Stimulated activated CD8-positive, alpha-beta memory T cell treated with anti-CD3 and anti-CD28 coated beads, Interleukin-12 subunit alpha, Interleukin-12 subunit beta, amount 100 ng/mL, for 4 hours (primary cell): Measurements from ENCODE around the gene SLC12A9.
"Not testable (repeated sequence)": the region's sequence is repeated elsewhere in the genome, so short reads cannot be mapped to it uniquely, and the experiment has no call there.

ENCODE experiments used
- DNase-seq: peaks from one replicate; pipeline ENCODE4 v3.0.0-alpha.2; 2020; ENCODE audit warnings: low read depth

The SLC12A9 gene

GRCh38 chr7:100895956-100896731 is 43.6 kb downstream of the SLC12A9 start:
- no peak for DNase-seq

DNA sequence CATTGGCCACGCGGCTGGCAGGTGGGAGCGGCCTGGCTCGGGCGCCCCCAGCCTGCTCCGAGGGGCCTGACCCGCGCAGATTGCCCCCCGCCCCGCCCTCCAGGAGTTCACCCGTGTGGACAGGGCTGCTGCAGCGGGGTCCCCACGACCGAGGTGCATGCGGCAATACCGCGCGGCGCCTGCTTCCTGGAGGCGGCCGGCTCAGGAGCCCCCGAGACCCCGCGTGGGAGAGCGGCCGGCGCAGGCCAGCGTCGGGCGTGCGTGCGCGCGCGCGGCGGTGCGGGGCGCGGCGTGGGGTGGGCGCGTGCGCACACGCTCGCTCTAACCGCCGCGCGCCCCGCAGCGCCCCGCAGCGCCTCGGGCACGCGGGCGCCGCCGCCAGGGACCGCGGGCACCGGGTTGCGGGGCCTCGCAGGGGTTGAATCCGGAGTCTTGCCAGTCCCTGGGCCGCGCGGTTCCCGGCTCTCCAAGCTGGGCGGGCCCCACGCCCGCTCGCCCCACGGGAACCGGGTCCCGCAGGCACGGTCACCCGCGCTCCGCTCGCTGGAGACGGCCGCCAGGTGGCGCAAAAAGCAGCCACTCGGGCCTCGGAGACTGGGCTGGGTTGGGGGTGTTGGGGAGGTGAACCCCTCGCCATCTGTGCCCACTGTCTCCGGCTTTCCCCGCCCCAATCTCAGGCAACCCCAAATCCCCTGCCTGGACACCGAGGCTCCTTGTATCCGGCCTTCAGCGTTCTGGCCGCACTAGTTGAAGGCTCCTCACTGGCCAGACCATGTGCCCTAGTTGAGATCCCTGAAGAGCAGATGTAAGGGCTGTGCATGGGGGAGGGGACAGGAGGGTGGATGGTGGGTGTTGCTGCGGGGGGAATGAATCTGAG is 44.5 kb downstream of the SLC12A9 start:
- no peak for DNase-seq

- no peak for DNase-seq
Observed at GRCh38 chr7:100897772-100898454, 45.4 kb downstream of the SLC12A9 start.

DNA sequence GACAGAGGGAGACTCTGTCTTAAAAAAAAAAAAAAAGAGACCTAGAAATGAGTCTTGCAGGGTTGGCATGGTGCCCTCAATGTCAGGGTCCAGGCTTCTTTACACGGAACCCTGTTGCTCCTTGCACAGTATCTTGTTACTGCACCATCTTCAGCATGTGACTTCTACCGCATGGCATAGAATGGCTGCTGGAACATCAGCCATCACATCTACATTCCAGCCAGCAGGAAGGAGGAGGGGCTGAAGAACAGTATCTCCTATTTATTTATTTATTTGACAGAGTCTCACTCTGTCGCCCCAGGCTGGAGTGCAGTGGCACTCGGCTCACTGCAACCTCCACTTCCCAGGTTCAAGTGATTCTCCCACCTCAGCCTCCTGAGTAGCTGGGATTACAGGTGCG is 46.9 kb downstream of the SLC12A9 start:
- no peak for DNase-seq

- no peak for DNase-seq
Observed at GRCh38 chr7:100900978-100901377, 48.5 kb downstream of the SLC12A9 start.

GRCh38 chr7:100901921-100902332 is 49.4 kb downstream of the SLC12A9 start:
- DNase-seq: no peak

DNA sequence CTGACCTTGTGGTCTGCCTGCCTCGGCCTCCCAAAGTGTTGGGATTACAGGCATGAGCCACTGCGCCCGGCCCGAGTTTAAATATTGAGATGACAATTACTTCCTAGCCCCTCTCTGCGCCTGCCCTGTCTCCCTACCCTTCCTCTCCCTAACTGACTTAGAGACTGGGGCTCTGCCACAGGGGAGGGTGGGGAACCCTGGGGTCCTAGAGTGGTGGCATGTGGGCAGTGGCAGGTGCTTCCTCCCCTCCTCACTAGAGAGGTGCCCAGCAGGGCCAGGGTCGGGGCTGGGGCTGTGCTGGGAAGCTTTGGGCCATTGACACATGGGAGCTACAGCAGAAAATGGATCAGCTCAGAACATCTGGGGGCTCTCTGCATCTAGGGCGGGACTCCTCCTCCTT is 50.1 kb downstream of the SLC12A9 start:
- no peak for DNase-seq

- DNase-seq: no peak
Observed at GRCh38 chr7:100908512-100908911, 56.0 kb downstream of the SLC12A9 start.

- DNase-seq: not testable (repeated sequence)
Observed at GRCh38 chr7:100910443-100910842, 57.9 kb downstream of the SLC12A9 start.

- no peak for DNase-seq
Observed at GRCh38 chr7:100911484-100911883, 59.0 kb downstream of the SLC12A9 start.

GRCh38 chr7:100914208-100914878 is 61.8 kb downstream of the SLC12A9 start:
- no peak for DNase-seq

- no peak for DNase-seq
Observed at GRCh38 chr7:100914879-100915447, 62.5 kb downstream of the SLC12A9 start.
